GM23338 (cell line): ENCODE results near the gene CALR. TPM values are rescaled to one million over a fixed set of nuclear protein-coding genes. Genes with fewer than 3 reads are reported as not detected.

ENCODE experiments used
- ATAC-seq: fragments of 200-7000 bp; cut with Tn5 transposase; 3 replicates; pipeline ENCODE4 v1.9.1; 2020
- DNase-seq: peaks from one replicate; pipeline ENCODE4 v3.0.0-alpha.2; 2015; ENCODE audit warnings: low spot score
- H2AFZ ChIP-seq: fragments of 200-600 bp; sonication (generic); 2 replicates; pipeline ENCODE4 v1.8.0; 2016; ENCODE audit warnings: antibody characterized with exemption, mild to moderate bottlenecking, moderate library complexity
- H3F3A ChIP-seq: fragments of 200-600 bp; sonication (generic); replicated peaks from 2 replicates; pipeline ENCODE4 v1.8.0; 2017; ENCODE audit warnings: antibody characterized with exemption, mixed run types, low read depth
- H3K27ac ChIP-seq: fragments of 200-600 bp; sonication (generic); 2 replicates; pipeline ENCODE4 v1.6.1; 2016; ENCODE audit warnings: low read depth
- H3K27me3 ChIP-seq: fragments of 200-600 bp; sonication (generic); 2 replicates; pipeline ENCODE4 v1.8.0; 2016; ENCODE audit warnings: mild to moderate bottlenecking, mixed run types, moderate library complexity; ENCODE audit not compliant: insufficient read depth
- H3K36me3 ChIP-seq: fragments of 200-600 bp; sonication (generic); 2 replicates; pipeline ENCODE4 v1.8.0; 2016; ENCODE audit warnings: mild to moderate bottlenecking; ENCODE audit not compliant: insufficient read depth
- H3K4me1 ChIP-seq: fragments of 200-600 bp; sonication (generic); 2 replicates; pipeline ENCODE4 v1.8.0; 2016; ENCODE audit warnings: mild to moderate bottlenecking, moderate library complexity; ENCODE audit not compliant: insufficient read depth
- H3K4me2 ChIP-seq: fragments of 200-600 bp; sonication (generic); 2 replicates; pipeline ENCODE4 v1.7.1; 2017; ENCODE audit warnings: mixed run types
- H3K4me3 ChIP-seq: fragments of 200-600 bp; sonication (generic); 2 replicates; pipeline ENCODE4 v1.6.1; 2016; ENCODE audit warnings: mixed run types
- H3K79me2 ChIP-seq: fragments of 200-600 bp; sonication (generic); replicated peaks from 2 replicates; pipeline ENCODE4 v1.8.0; 2017; ENCODE audit warnings: mild to moderate bottlenecking; ENCODE audit not compliant: insufficient read depth
- H3K9me2 ChIP-seq: fragments of 200-600 bp; sonication (generic); 2 replicates; pipeline ENCODE4 v1.8.0; 2017; ENCODE audit not compliant: insufficient read depth
- H4K20me1 ChIP-seq: fragments of 200-600 bp; sonication (generic); replicated peaks from 2 replicates; pipeline ENCODE4 v1.8.0; 2017; ENCODE audit warnings: mild to moderate bottlenecking; ENCODE audit not compliant: insufficient read depth
- H3K27ac Mint-ChIP-seq: 2 replicates; pipeline ENCODE4 v1.8.0; 2020; ENCODE audit warnings: inconsistent platforms, mild to moderate bottlenecking, moderate library complexity, mixed read lengths
- H3K27me3 Mint-ChIP-seq: 3 replicates; pipeline ENCODE4 v1.8.0; 2022; ENCODE audit warnings: low read depth, mild to moderate bottlenecking, moderate library complexity, mixed read lengths, inconsistent platforms; ENCODE audit not compliant: insufficient read depth, poor library complexity
- H3K36me3 Mint-ChIP-seq: 3 replicates; pipeline ENCODE4 v1.8.0; 2021; ENCODE audit warnings: low read depth, mild to moderate bottlenecking, inconsistent platforms, moderate library complexity, mixed read lengths
- H3K4me1 Mint-ChIP-seq: 3 replicates; pipeline ENCODE4 v1.8.0; 2020; ENCODE audit warnings: mild to moderate bottlenecking, inconsistent platforms, mixed read lengths
- H3K4me3 Mint-ChIP-seq: 3 replicates; pipeline ENCODE4 v1.8.0; 2021; ENCODE audit warnings: moderate library complexity, mild to moderate bottlenecking, inconsistent platforms, mixed read lengths
- H3K9me3 Mint-ChIP-seq: 3 replicates; pipeline ENCODE4 v1.8.0; 2020; ENCODE audit warnings: moderate library complexity, mild to moderate bottlenecking, inconsistent platforms, mixed read lengths
- CREB1 ChIP-seq: fragments of 250-450 bp; sonication (Bioruptor Pico); IDR thresholded peaks from 2 replicates; pipeline ENCODE4 v1.5.0; 2020; ENCODE audit warnings: low read depth, mild to moderate bottlenecking, moderate library complexity
- CTCF ChIP-seq, 2 experiments: fragments of 200-600 bp in 1 of 2; sonication (generic) in 1 of 2; conservative IDR thresholded peaks; 2 replicates each; pipeline versions ENCODE4 v1.5.1 to v1.6.1; 2016 to 2017; ENCODE audit warnings: antibody characterized with exemption in 2 of 2, low read depth in 2 of 2, mild to moderate bottlenecking in 2 of 2, moderate library complexity in 1 of 2
- ETS1 ChIP-seq: IDR thresholded peaks from 2 replicates; pipeline ENCODE4 v1.6.1; 2016; ENCODE audit warnings: antibody characterized with exemption
- EZH2 ChIP-seq: fragments of 200-600 bp; sonication (generic); IDR thresholded peaks from one replicate; pipeline ENCODE4 v1.8.0; 2017; ENCODE audit warnings: antibody characterized with exemption, mild to moderate bottlenecking, low read depth; ENCODE audit not compliant: unreplicated experiment
- EZH2phosphoT487 ChIP-seq: fragments of 200-600 bp; sonication (generic); IDR thresholded peaks from one replicate; pipeline ENCODE4 v1.8.1; 2018; ENCODE audit warnings: antibody characterized with exemption; ENCODE audit not compliant: unreplicated experiment
- JUNB ChIP-seq: IDR thresholded peaks from one replicate; pipeline ENCODE4 v1.6.1; 2016; ENCODE audit warnings: antibody characterized with exemption; ENCODE audit not compliant: unreplicated experiment
- NANOG ChIP-seq: IDR thresholded peaks from 2 replicates; pipeline ENCODE4 v1.6.1; 2016; ENCODE audit warnings: antibody characterized with exemption, borderline replicate concordance
- POLR2AphosphoS5 ChIP-seq: IDR thresholded peaks from 2 replicates; pipeline ENCODE4 v1.6.1; 2016; ENCODE audit warnings: antibody characterized with exemption, low read depth
- REST ChIP-seq: IDR thresholded peaks from one replicate; pipeline ENCODE4 v1.6.1; 2018; ENCODE audit warnings: antibody characterized with exemption; ENCODE audit not compliant: unreplicated experiment
- STAT1 ChIP-seq: IDR thresholded peaks from one replicate; pipeline ENCODE4 v1.6.1; 2016; ENCODE audit warnings: antibody characterized with exemption; ENCODE audit not compliant: unreplicated experiment
- ZNF114 ChIP-seq: fragments of 250-450 bp; sonication (Bioruptor Pico); IDR thresholded peaks from 2 replicates; pipeline ENCODE4 v1.5.0; 2020; ENCODE audit warnings: mild to moderate bottlenecking, moderate library complexity
- ZNF331 ChIP-seq: fragments of 250-450 bp; sonication (Bioruptor Pico); IDR thresholded peaks from 2 replicates; pipeline ENCODE4 v1.5.0; 2020; ENCODE audit warnings: low read depth, mild to moderate bottlenecking, moderate library complexity
- ZNF462 ChIP-seq: fragments of 250-450 bp; sonication (Bioruptor Pico); IDR thresholded peaks from 2 replicates; pipeline ENCODE4 v1.5.0; 2020; ENCODE audit warnings: mild to moderate bottlenecking, moderate library complexity
- polyA plus RNA-seq: library from polyadenylated mRNA; unstranded; fragments of >200 nt; fragmentation: Nextera tagmentation; extraction: Ambion mirVana; gene quantifications from 2 replicates; pipeline ENCODE4 v1.2.1, GENCODE V29; 2016
- total RNA-seq: library from RNA; depleted of rRNA; stranded (reverse); fragments of >200 nt; shearing (Covaris generic); gene quantifications from 2 replicates; pipeline ENCODE4 v1.2.3, GENCODE V29; 2014

CALR gene
- total and polyA plus RNA-seq, 2 experiments from 2014 or later: 760 to 1,131 TPM

- Histone ChIP-seq H3K9me2 (no peaks in the 10 kb centered on the region), H3K79me2 (no peaks in the 10 kb centered on the region)
Observed at GRCh38 chr19:12969292-12969988, 31.0 kb downstream of the CALR start, which contains the start of gene DAND5. Gene DAND5, plus strand, starts transcription at chr19:12969576. Its CDS starts 85 bp downstream, at chr19:12969661.

More at GRCh38 chr19:12969292-12969988, 31.0 kb downstream of the CALR start, which contains the start of gene DAND5:
- H3K4me2 ChIP-seq: no peak within 1 kb of the TSS
- no peaks in the 10 kb centered on the region for H4K20me1 ChIP-seq
- no peak within 1 kb of the TSS for H3K27ac ChIP-seq
- H3K36me3 ChIP-seq: no peaks in the 10 kb centered on the region
- H3K4me3 ChIP-seq: no peak within 1 kb of the TSS
- H3K4me1 ChIP-seq: no peaks in the 10 kb centered on the region; the same call in 1 of the 2 replicates
- no peaks in the 10 kb centered on the region for H3K9me3 Mint-ChIP-seq
- no peaks in the 10 kb centered on the region for H3K27me3 ChIP-seq
- peaks cover 3% of the 10 kb centered on the region; the same call in 2 of the 3 replicates for H3K4me1 Mint-ChIP-seq
- no peaks in the 10 kb centered on the region for H3K36me3 Mint-ChIP-seq
- no peak within 1 kb of the TSS; the same call in 2 of the 3 replicates for H3K4me3 Mint-ChIP-seq
- ATAC-seq (no peak), DNase-seq (peak; percentile 34)
- 0 out of 2 replicates have a peak within 1 kb of the TSS, but pooled peaks have one; percentile 10 for H2AFZ ChIP-seq
- no peaks in the 10 kb centered on the region for H3F3A ChIP-seq
- H3K27me3 Mint-ChIP-seq: peaks cover 5% of the 10 kb centered on the region
- H3K27ac Mint-ChIP-seq: no peak within 1 kb of the TSS
- TF ChIP-seq EZH2phosphoT487 (no peak), CTCF (conservative IDR thresholded peaks at IDR 0.05; ENCODE audit: low read depth in 2 of 2) (no peak), REST (no peak), POLR2AphosphoS5 (no peak), STAT1 (no peak), CREB1 (CRISPR knock-in tag) (no peak), ZNF331 (no peak), JUNB (no peak), ETS1 (no peak), ZNF114 (CRISPR knock-in tag) (no peak), NANOG (no peak), ZNF462 (CRISPR knock-in tag) (no peak), EZH2 (no peak)
